Putamen (tissue), 1 donor: ENCODE data around the gene GNA12.
A peak's percentile ranks its signal among the peaks of the same experiment; 100 is the strongest.

Experiments
- DNase-seq: peaks from one replicate; pipeline ENCODE4 v3.0.0-alpha.2; 2016; ENCODE audit warnings: low spot score

GNA12 gene

DNA sequence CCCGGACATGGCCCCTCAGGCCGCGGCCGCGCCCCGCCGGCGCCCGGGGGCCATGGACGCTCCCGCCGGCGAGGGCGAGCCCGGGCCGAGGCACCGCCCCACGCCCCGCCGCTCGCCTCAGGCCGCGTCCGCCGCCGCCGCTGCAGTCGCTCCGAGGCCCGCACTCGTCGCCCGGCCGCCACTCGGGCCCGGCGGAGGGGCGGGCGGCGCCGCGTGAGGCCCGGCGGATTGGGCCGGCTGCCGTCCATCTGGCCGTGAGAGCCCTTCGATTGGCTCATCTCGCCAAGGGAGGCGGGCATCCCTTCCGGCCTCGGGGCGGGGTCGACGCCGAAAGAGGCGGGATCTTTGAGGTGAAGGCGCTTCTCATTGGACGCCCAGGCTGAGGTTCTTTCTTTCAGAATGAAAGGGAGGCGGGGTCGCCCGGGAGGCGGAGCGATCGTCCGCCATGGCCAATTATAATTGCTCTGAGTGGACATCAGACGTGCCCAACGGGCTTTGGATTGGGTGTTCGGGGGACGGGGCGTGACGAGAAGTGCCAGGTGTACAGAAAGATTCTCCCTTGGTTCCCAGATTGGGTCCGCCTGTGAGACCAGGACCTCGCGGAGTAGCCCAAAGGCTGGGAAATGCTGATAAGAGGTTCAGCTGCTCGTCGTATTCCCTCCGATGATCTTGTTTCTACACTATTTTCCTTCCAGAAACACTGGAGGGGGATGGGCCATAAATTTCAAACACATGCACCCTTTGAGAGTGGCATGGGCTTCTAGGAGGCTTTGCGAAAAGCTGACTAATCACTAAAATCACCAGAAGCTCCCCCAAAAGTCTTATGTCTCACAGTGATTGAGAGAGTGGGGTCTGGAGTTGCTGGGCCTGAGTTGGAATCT is at the start of gene GNA12:
Gene GNA12 (minus strand): TSS at position 156 of the 881 bp plus-strand sequence. CDS start 147 bp downstream, at position 9.
- DNase-seq, result peak; percentile 98

DNA sequence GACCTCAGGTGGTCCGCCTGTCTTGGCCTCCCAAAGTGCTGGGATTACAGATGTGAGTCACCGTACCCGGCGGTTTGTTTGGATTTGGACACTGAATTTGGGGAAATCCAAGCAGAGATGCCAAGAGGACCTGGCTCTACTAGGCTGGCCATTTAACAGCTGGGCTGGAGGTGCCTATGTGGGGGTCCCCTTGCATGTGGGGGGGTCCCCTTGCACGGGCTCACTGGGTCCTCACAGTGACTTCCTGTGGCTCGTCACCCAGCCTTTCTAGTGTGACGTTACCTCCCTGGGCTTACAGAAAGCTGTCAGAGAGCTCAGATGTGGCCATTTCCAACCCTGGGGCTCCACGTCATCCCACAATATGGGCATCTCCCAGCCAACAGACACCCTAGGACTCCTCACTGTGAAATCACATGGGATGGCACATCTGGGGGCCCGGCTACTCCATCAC is 49.3 kb upstream of the GNA12 start:
- DNase-seq, result no peak

DNA sequence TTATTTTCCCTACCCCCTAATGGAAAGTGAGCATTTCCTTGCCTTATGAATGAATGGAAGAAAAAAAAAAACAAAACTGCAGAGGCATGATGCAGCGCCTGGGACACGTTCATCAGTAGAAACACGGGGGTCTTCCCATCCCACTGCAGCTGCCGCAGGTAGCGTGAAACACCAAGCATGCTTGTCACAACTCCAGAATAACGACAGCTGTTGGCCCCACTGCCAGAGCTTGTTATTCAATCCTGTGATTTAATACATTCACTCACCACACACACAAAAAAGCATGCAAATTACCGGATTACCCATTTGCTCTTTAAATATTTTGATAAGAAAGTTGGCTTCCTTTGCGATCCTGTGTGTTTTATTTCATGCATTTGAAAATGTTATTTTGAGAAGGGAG is 48.4 kb upstream of the GNA12 start:
- DNase-seq, result no peak

DNA sequence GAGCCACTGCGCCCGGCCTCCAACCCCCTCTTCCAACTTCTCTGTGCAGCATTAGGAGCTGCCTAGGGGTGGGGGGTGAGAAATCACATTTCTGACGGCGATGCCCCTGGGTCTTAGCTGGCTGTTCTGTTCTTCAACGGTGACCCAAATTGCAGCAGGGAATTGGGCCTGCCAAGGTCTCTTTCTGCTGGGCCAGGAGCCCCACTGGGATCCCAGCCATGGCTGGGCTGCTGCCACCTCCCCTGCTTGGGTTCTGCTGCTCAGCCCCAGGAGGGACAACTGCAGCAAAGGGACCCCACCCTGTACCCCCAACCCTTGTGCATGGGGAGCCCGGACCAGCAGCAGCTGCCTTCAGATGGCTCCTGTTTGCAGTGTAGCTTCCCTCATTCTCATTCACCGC is 43.7 kb upstream of the GNA12 start:
- DNase-seq, result no peak

GRCh38 chr7:2886900-2887299 is 42.8 kb upstream of the GNA12 start:
- no peak for DNase-seq

- no peak for DNase-seq
Measured at GRCh38 chr7:2886391-2886790, 42.3 kb upstream of the GNA12 start.

GRCh38 chr7:2884161-2884560 is 40.1 kb upstream of the GNA12 start:
- no peak for DNase-seq

DNA sequence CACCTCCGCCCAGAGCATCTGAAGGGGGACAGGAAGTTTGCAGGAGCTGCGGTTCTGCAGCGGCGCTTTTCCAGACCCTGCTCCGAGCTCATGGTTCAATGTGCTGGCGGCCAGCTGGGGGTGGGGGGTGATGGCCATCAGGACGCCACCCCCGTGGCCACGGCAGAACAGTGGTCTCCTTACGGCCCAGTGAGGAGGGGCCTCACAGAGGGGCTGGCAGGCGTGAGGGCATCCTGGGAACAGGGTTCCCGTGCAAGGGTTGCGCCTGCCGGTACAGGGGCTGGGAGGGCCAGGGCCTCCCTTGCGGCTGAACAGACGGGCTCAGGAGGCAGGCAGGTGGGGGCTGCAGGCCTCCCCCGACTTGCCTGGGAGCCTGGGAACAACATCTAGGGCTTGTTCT is 39.0 kb upstream of the GNA12 start:
- no peak for DNase-seq

GRCh38 chr7:2882111-2882510 is 38.0 kb upstream of the GNA12 start:
- DNase-seq, result no peak

DNA sequence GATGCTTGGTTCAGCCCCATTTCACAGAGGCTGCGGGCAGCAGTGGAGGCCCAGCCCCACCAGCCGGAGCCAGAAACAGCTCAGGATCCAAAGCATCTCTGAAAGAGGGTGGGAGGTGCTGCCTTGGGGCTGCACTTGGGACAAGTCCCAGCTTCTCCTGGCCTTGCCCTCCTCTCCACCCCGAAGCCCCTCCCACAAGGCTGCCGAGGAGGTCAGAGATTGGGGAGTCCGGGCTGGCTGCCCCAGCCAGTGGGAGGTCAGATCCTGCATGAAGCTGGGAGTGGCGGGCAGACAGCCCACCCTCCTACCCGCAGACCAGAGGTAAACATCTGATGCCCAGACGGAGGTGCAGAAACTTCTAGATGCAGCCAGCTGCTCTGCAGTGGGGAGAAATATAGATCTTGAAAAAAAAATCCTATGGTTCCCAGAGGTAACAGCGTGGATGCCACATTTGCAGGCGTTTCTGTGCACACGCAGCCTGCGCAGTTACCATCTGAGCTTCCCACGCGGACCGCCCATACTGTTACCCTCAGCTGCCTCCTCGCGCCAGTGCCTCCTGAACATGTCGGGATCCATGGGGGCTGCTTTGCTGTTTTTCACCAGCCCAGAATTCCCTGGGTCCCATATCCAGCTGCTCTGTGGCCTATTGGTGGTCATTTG is 36.9 kb upstream of the GNA12 start:
- DNase-seq, result no peak

GRCh38 chr7:2880051-2880450 is 35.9 kb upstream of the GNA12 start:
- DNase-seq, result no peak

GRCh38 chr7:2879354-2879753 is 35.2 kb upstream of the GNA12 start:
- no peak for DNase-seq

GRCh38 chr7:2878306-2878705 is 34.2 kb upstream of the GNA12 start:
- no peak for DNase-seq

- no peak for DNase-seq
Measured at GRCh38 chr7:2876031-2876731, 32.1 kb upstream of the GNA12 start.

GRCh38 chr7:2873686-2874551 is 29.8 kb upstream of the GNA12 start:
- DNase-seq, result no peak

DNA sequence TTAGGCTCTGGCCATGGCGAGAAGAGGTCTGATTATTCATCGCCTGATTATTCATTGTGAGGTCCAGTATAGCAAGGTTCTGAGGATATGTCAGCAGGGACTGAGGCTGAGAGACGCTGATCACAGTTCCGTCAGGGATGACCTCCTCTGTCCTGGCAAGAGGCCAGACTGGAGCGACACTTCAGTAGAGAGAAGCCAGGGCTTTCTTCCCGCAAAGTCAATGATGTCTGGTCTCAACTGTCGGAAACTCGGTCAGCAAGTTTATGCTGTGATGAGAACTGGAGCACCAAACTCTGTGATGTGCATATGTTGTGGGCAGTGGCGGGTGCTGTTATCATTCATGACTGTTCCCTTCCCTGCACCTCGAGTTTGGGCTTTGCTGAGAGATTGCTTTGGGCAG is 29.0 kb upstream of the GNA12 start:
- no peak for DNase-seq

DNA sequence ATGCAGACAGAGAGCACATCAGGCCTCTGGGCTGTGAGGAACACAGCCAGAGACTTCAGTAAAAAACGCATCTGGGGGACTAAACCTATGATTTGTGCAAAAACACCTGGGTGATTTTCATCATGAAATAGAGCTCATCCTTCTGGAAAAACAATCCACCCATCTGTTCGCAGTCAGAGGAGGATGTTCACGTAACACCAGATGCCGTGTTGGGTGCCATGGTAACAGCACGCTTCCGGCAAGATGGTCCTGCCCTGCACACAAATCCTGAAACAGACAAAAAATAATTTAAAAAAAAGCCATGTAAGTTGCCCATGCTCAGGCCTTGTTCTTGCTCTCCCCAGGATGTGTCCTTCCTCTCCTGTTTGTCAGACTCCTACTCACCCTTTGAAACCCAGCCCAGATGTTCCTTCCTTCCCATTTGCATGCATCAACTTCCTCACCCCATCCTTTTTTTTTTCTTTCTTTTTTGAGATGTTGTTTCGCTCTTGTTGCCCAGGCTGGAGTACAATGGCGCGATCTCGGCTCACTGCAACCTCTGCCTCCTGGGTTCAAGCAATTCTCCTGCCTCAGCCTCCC is 28.3 kb upstream of the GNA12 start:
- no peak for DNase-seq

- DNase-seq, result no peak
Measured at GRCh38 chr7:2870471-2870931, 26.4 kb upstream of the GNA12 start.

- no peak for DNase-seq
Measured at GRCh38 chr7:2869981-2870380, 25.9 kb upstream of the GNA12 start.

- DNase-seq, result no peak
Measured at GRCh38 chr7:2866601-2867000, 22.5 kb upstream of the GNA12 start.

DNA sequence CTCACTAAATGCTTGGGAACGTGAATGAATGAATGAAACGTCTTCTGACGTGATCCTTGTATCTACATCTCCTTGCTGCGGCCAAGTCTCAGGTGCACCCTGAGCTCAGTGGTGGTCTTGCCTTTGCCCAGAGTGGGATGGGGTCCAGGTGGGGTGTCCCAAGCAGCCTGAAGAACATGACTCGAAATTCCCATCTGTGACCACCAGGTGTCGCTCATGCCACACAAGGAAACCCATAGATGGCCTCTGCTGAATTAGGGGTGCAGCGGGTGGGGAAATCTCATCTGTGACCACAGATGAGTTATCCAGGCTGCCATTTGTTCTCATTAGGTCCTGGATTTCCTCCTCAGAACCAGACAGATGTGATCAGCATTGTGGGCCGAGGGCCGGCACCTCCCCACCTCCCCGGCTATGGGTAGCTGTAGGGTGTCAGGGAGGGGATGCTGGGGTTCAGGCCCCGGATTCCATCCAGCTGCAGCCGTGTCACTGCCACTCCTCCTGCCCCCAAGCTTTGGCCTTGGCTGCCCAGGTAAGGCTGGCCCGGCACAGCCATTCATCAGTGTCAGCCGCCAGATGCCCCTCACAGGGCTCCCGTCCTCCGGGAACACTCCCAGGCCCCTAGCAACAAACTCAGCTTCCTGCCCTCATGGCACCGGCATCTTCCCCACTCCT is 21.0 kb upstream of the GNA12 start:
- peak; percentile 47 for DNase-seq
